CD14-positive monocyte (primary cell): Measurements from ENCODE around the gene PTGDS. TPM values are rescaled to one million over a fixed set of nuclear protein-coding genes. Genes with fewer than 3 reads are reported as not detected.

Experiments
- DNase-seq, 3 donors: peaks; one replicate each; pipeline ENCODE4 v3.0.0-alpha.2; 2011 to 2022
- H2AFZ ChIP-seq: 2 replicates; pipeline ENCODE4 v1.6.0; 2012; ENCODE audit warnings: mild to moderate bottlenecking, low read depth, low read length, inconsistent platforms; ENCODE audit not compliant: insufficient read depth, poor library complexity, severe bottlenecking
- H3K27ac ChIP-seq, 2 donors: 1 replicate in 1 of 2; 2 replicates in 1 of 2; pipeline ENCODE4 v1.5.1; 2012 to 2013; ENCODE audit warnings: low read length in 2 of 2, control low read depth in 1 of 2, inconsistent platforms in 1 of 2, low read depth in 1 of 2, mild to moderate bottlenecking in 1 of 2
- H3K27me3 ChIP-seq, 2 donors: one replicate each; pipeline versions ENCODE4 v1.6.0 to v1.6.1; 2011 to 2013; ENCODE audit warnings: low read length in 2 of 2; ENCODE audit not compliant: control insufficient read depth in 2 of 2, insufficient read depth in 2 of 2
- H3K36me3 ChIP-seq, 2 donors: replicated peaks in 1 of 2; 1 replicate in 1 of 2; 2 replicates in 1 of 2; pipeline versions ENCODE4 v1.5.1 to v1.6.1; 2012 to 2013; ENCODE audit warnings: low read length in 2 of 2, control low read depth in 1 of 2, inconsistent platforms in 1 of 2, mild to moderate bottlenecking in 1 of 2; ENCODE audit not compliant: insufficient read depth in 2 of 2, control insufficient read depth in 1 of 2
- H3K4me1 ChIP-seq, 2 donors: 1 replicate in 1 of 2; 2 replicates in 1 of 2; pipeline versions ENCODE4 v1.5.1 to v1.6.1; 2012 to 2013; ENCODE audit warnings: low read length in 2 of 2, control low read depth in 1 of 2, inconsistent platforms in 1 of 2, mild to moderate bottlenecking in 1 of 2, moderate library complexity in 1 of 2; ENCODE audit not compliant: insufficient read depth in 2 of 2, control insufficient read depth in 1 of 2
- H3K4me2 ChIP-seq: replicated peaks from 2 replicates; pipeline ENCODE3; 2012; ENCODE audit warnings: low read length, moderate library complexity, mild to moderate bottlenecking; ENCODE audit not compliant: poor library complexity, severe bottlenecking; ENCODE audit errors: extremely low read depth
- H3K4me3 ChIP-seq, 3 experiments: fragments of 200-600 bp in 1 of 3; sonication (generic) in 1 of 3; replicated peaks in 1 of 3; 1 replicate in 2 of 3; 2 replicates in 1 of 3; pipeline ENCODE4 v1.5.1; 2011 to 2013; ENCODE audit warnings: low read length in 3 of 3, mild to moderate bottlenecking in 3 of 3, control low read depth in 2 of 3, low read depth in 2 of 3, inconsistent platforms in 1 of 3, moderate library complexity in 1 of 3
- H3K79me2 ChIP-seq: 2 replicates; pipeline ENCODE4 v1.6.0; 2012; ENCODE audit warnings: mild to moderate bottlenecking, control low read depth, inconsistent platforms, low read length, moderate library complexity; ENCODE audit not compliant: insufficient read depth
- H3K9ac ChIP-seq: 2 replicates; pipeline ENCODE4 v1.6.0; 2017; ENCODE audit warnings: low read length, mild to moderate bottlenecking; ENCODE audit not compliant: insufficient read depth, poor library complexity, severe bottlenecking
- H3K9me3 ChIP-seq, 2 donors: replicated peaks in 1 of 2; 1 replicate in 1 of 2; 2 replicates in 1 of 2; pipeline versions ENCODE4 v1.5.1 to v1.6.1; 2012 to 2013; ENCODE audit warnings: low read length in 2 of 2, control low read depth in 1 of 2; ENCODE audit not compliant: control insufficient read depth in 1 of 2, insufficient read depth in 1 of 2
- H4K20me1 ChIP-seq: 2 replicates; pipeline ENCODE4 v1.6.0; 2012; ENCODE audit warnings: mild to moderate bottlenecking, low read length, control low read depth, moderate library complexity; ENCODE audit not compliant: insufficient read depth
- H3K27ac Mint-ChIP-seq, 7 donors: one replicate each; pipeline ENCODE4 v1.8.0; 2020; ENCODE audit warnings: mild to moderate bottlenecking in 7 of 7, mixed read lengths in 7 of 7, moderate library complexity in 6 of 7, inconsistent platforms in 2 of 7
- H3K27me3 Mint-ChIP-seq, 3 donors: one replicate each; pipeline ENCODE4 v1.8.0; 2021 to 2022; ENCODE audit warnings: low read depth in 3 of 3, mild to moderate bottlenecking in 3 of 3, mixed read lengths in 3 of 3, moderate library complexity in 3 of 3, inconsistent platforms in 1 of 3
- H3K36me3 Mint-ChIP-seq, 2 donors: one replicate each; pipeline ENCODE4 v1.8.0; 2020; ENCODE audit warnings: mixed read lengths in 2 of 2, inconsistent platforms in 1 of 2, mild to moderate bottlenecking in 1 of 2
- H3K4me1 Mint-ChIP-seq: one replicate; pipeline ENCODE4 v1.8.0; 2020; ENCODE audit warnings: mild to moderate bottlenecking, mixed read lengths
- H3K4me3 Mint-ChIP-seq, 2 donors: one replicate each; pipeline ENCODE4 v1.8.0; 2020; ENCODE audit warnings: mild to moderate bottlenecking in 2 of 2, mixed read lengths in 2 of 2, moderate library complexity in 1 of 2
- H3K9me3 Mint-ChIP-seq, 7 donors: one replicate each; pipeline ENCODE4 v1.8.0; 2020 to 2022; ENCODE audit warnings: mixed read lengths in 7 of 7, mild to moderate bottlenecking in 6 of 7, moderate library complexity in 6 of 7, inconsistent platforms in 2 of 7
- CTCF ChIP-seq: fragments of 200-600 bp; IDR thresholded peaks from one replicate; pipeline ENCODE4 v1.8.0; 2022; ENCODE audit warnings: antibody characterized with exemption, mild to moderate bottlenecking
- WGBS: methylation state at CpG from one replicate; pipeline ENCODE4 v1.1.5; 2013; ENCODE audit warnings: missing lambda C conversion rate; ENCODE audit not compliant: insufficient coverage; 5-methylcytosine and 5-hydroxymethylcytosine counted together
- intact Hi-C, 2 donors: fragments of 100-400 bp; cut with micrococcal nuclease; formaldehyde crosslinking; loops; one replicate each; pipeline versions ENCODE4 v1.15.0 to v1.15.1; 2023
- polyA plus RNA-seq, 3 donors: library from polyadenylated mRNA; depleted of rRNA in 1 of 3; unstranded in 2 of 3; stranded (reverse) in 1 of 3; fragments of 300-500 nt in 2 of 3; fragments of >200 nt in 1 of 3; fragmentation: Illumina TruSeq in 2 of 3; gene quantifications; 1 replicate in 2 of 3; 2 replicates in 1 of 3; pipeline ENCODE4 v1.2.3, GENCODE V29; 2012 to 2021

The PTGDS gene
- polyA plus RNA-seq, 3 donors: 0.34 to 1.5 TPM; not detected in 1

- Histone ChIP-seq H3K4me1 (peaks cover 14 to 24% of the 10 kb centered on the region in 2 donors), H3K4me2 (no peak overlapping the region), H3K36me3 (peaks cover 39 to 48% of the 10 kb centered on the region in 2 donors), H3K27ac (no peak overlapping the region), H2AFZ (no peak overlapping the region), H3K27me3 (no peaks in the 10 kb centered on the region), H3K9ac (no peak overlapping the region), H3K79me2 (peaks cover 20% of the 10 kb centered on the region), H3K4me3 (no peak overlapping the region), H3K9me3 (no peaks in the 10 kb centered on the region), H4K20me1 (peaks cover 49% of the 10 kb centered on the region)
- no peak for DNase-seq
- H3K4me1 Mint-ChIP-seq: peaks cover 18% of the 10 kb centered on the region
- intact Hi-C loops: loop anchor here (10.0 kb wide), 3 partner anchors 94 to 136 kb away; partner anchors contain the start of genes AJM1 (in 1 of the 2), FUT7 (in 1 of the 2), PHPT1 (in 1 of the 2) and RABL6 (in 1 of the 2)
- WGBS: 98% methylated on average over 38 of the region's 42 CpGs
- peaks cover 0 to 6% (median 0%) of the 10 kb centered on the region in 3 donors for H3K27me3 Mint-ChIP-seq
- TF ChIP-seq CTCF: no peak
- peaks cover 26 to 47% of the 10 kb centered on the region in 2 donors for H3K36me3 Mint-ChIP-seq
- H3K27ac Mint-ChIP-seq: no peak overlapping the region
- no peak overlapping the region for H3K4me3 Mint-ChIP-seq
- H3K9me3 Mint-ChIP-seq: peaks cover 0 to 3% (median 0%) of the 10 kb centered on the region in 7 donors
Measured at GRCh38 chr9:136940526-136941230, 36.6 kb upstream of the PTGDS start.

- intact Hi-C loops: loop anchor here (10.0 kb wide), 3 partner anchors 93 to 137 kb away; partner anchors contain the start of genes AJM1 (in 1 of the 2), FUT7 (in 1 of the 2), PHPT1 (in 1 of the 2) and RABL6 (in 1 of the 2)
- Histone ChIP-seq H3K9me3 (no peaks in the 10 kb centered on the region), H3K4me3 (no peak overlapping the region), H3K9ac (no peak overlapping the region), H3K4me2 (no peak overlapping the region), H3K27me3 (no peaks in the 10 kb centered on the region), H4K20me1 (peaks cover 49% of the 10 kb centered on the region), H3K79me2 (peaks cover 20% of the 10 kb centered on the region), H2AFZ (no peak overlapping the region), H3K4me1 (peaks cover 12 to 21% of the 10 kb centered on the region in 2 donors), H3K36me3 (peaks cover 39 to 48% of the 10 kb centered on the region in 2 donors), H3K27ac (no peak overlapping the region)
- DNase-seq: no peak
- peaks cover 0 to 3% (median 0%) of the 10 kb centered on the region in 7 donors for H3K9me3 Mint-ChIP-seq
- H3K27ac Mint-ChIP-seq: peak overlapping the region in 3 of 7 donors; percentile 28 to 61 (median 41)
- peaks cover 16% of the 10 kb centered on the region for H3K4me1 Mint-ChIP-seq
- no peak for TF ChIP-seq CTCF
- no peak overlapping the region for H3K4me3 Mint-ChIP-seq
- peaks cover 0 to 6% (median 1%) of the 10 kb centered on the region in 3 donors for H3K27me3 Mint-ChIP-seq
- WGBS: 99% methylated on average over 53 of the region's 55 CpGs
- peaks cover 26 to 47% of the 10 kb centered on the region in 2 donors for H3K36me3 Mint-ChIP-seq
Measured at GRCh38 chr9:136941231-136942111, 35.8 kb upstream of the PTGDS start.
